HEK293T (cell line): ENCODE results near the gene PIGO.

Source experiments
- ARNT ChIP-seq: fragments of 450-650 bp; IDR thresholded peaks from 2 replicates; pipeline ENCODE4 v1.6.1; 2017; ENCODE audit warnings: mild to moderate bottlenecking
- BHLHE40 ChIP-seq: fragments of 450-650 bp; IDR thresholded peaks from 2 replicates; pipeline ENCODE4 v1.6.1; 2016; ENCODE audit warnings: mild to moderate bottlenecking, moderate library complexity, borderline replicate concordance
- FOXA1 ChIP-seq: fragments of 450-650 bp; IDR thresholded peaks from 2 replicates; pipeline ENCODE4 v1.6.1; 2016; ENCODE audit warnings: mild to moderate bottlenecking
- FOXK2 ChIP-seq: fragments of 450-650 bp; IDR thresholded peaks from 2 replicates; pipeline ENCODE4 v1.6.1; 2016; ENCODE audit warnings: mild to moderate bottlenecking
- FOXM1 ChIP-seq: fragments of 450-650 bp; IDR thresholded peaks from 2 replicates; pipeline ENCODE4 v1.6.1; 2017; ENCODE audit warnings: mild to moderate bottlenecking, borderline replicate concordance
- HDGF ChIP-seq: fragments of 450-650 bp; IDR thresholded peaks from 2 replicates; pipeline ENCODE4 v1.6.1; 2017; ENCODE audit warnings: antibody characterized with exemption, borderline replicate concordance
- LEF1 ChIP-seq: fragments of 450-650 bp; IDR thresholded peaks from 2 replicates; pipeline ENCODE4 v1.6.1; 2017; ENCODE audit warnings: mild to moderate bottlenecking, borderline replicate concordance
- NFRKB ChIP-seq: fragments of 450-650 bp; IDR thresholded peaks from 2 replicates; pipeline ENCODE4 v1.6.1; 2016; ENCODE audit warnings: mild to moderate bottlenecking, moderate library complexity
- SP1 ChIP-seq: fragments of 450-650 bp; IDR thresholded peaks from 2 replicates; pipeline ENCODE4 v1.6.1; 2017
- SUZ12 ChIP-seq: fragments of 450-650 bp; IDR thresholded peaks from 2 replicates; pipeline ENCODE4 v1.6.1; 2016; ENCODE audit warnings: mild to moderate bottlenecking
- TARDBP ChIP-seq: fragments of 450-650 bp; IDR thresholded peaks from 2 replicates; pipeline ENCODE4 v1.6.1; 2016
- TF ChIP-seq, protein P1 (sequence below): fragments of 450-650 bp; IDR thresholded peaks from 2 replicates; pipeline ENCODE4 v1.6.1; 2016

DNA sequence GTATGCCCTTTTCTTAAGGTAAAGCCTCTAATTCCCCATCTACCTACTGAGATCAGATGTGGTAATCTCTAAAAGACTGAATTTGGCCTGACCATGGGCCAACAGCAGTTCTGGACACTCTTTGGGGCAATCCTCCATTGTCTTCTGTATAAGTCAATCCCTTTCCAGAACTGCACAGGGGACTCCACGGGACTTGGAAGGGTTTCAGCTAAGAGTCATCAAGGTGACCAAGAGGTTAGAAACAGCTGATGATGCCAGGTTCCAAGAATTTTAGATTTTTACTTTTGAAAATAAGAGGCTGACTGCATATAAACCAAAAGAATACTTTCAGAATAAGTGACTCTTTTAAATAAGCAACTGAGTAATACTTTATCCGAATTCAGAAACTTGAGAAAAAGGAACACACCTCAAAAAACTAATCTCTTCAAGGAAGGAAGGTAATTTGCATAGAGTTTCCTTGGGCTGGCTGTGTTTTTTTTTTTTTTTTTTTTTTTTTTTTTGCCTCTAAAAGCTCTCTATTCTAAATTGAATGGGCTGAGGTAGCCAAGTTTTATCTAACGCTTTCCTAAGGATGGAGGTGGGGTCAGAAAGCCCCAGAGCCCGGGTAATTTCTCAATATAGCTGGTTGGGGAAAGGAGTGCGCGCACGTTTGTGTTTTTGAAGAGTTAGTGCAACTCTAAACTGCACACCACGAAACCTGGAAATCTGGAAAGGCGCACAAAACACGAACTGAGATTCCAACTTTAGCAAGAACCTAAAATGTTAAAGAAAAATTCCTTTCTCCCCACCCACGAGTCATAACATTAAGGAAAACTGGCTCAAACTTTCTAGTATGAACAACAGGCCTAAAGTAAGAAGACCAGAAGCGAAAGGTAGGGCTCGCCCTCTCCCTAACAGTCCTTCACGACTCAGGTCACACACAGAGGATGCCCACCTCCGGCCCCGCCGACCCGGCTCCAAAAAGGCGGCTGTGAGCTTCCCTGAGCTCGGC, 25.3 kb downstream of the PIGO start:
- no peak for TF ChIP-seq LEF1
- no peak for TF ChIP-seq HDGF
- no peak for TF ChIP-seq ARNT
- TF ChIP-seq TARDBP: no peak
- no peak for TF ChIP-seq NFRKB
- no peak for TF ChIP-seq FOXM1
- TF ChIP-seq BHLHE40: no peak
- no peak for TF ChIP-seq SP1
- TF ChIP-seq, protein P1, sequence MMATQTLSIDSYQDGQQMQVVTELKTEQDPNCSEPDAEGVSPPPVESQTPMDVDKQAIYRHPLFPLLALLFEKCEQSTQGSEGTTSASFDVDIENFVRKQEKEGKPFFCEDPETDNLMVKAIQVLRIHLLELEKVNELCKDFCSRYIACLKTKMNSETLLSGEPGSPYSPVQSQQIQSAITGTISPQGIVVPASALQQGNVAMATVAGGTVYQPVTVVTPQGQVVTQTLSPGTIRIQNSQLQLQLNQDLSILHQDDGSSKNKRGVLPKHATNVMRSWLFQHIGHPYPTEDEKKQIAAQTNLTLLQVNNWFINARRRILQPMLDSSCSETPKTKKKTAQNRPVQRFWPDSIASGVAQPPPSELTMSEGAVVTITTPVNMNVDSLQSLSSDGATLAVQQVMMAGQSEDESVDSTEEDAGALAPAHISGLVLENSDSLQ: no peak
- TF ChIP-seq FOXA1: no peak
- no peak for TF ChIP-seq SUZ12
- no peak for TF ChIP-seq FOXK2
